Small intestine (tissue), 7 donors: ENCODE results near the gene ADAM23. TPM values are rescaled to one million over a fixed set of nuclear protein-coding genes. Genes with fewer than 3 reads are reported as not detected.

Source experiments
- DNase-seq, 2 donors: peaks; one replicate each; pipeline versions ENCODE4 v3.0.0 to v3.0.0-alpha.2; 2013
- FAIRE-seq: peaks from 2 replicates; lab custom pipeline; 2012; peaks lifted over from hg19 to GRCh38; lab: Jason Lieb, UNC
- H3K27ac ChIP-seq, 3 donors: one replicate each; pipeline ENCODE4 v1.5.1; 2013; ENCODE audit warnings: low read length in 2 of 3, mild to moderate bottlenecking in 2 of 3, control low read depth in 1 of 3, inconsistent platforms in 1 of 3, low read depth in 1 of 3, moderate library complexity in 1 of 3
- H3K27me3 ChIP-seq, 3 donors: one replicate each; pipeline ENCODE4 v1.6.1; 2013; ENCODE audit warnings: low read length in 3 of 3, inconsistent platforms in 1 of 3; ENCODE audit not compliant: control insufficient read depth in 3 of 3, insufficient read depth in 3 of 3
- H3K36me3 ChIP-seq, 3 donors: one replicate each; pipeline ENCODE4 v1.6.1; 2013; ENCODE audit warnings: low read length in 3 of 3, inconsistent platforms in 1 of 3, low read depth in 1 of 3, mild to moderate bottlenecking in 1 of 3, moderate library complexity in 1 of 3; ENCODE audit not compliant: control insufficient read depth in 3 of 3, insufficient read depth in 2 of 3
- H3K4me1 ChIP-seq, 3 donors: one replicate each; pipeline ENCODE4 v1.6.1; 2013; ENCODE audit warnings: low read length in 2 of 3, inconsistent platforms in 1 of 3, low read depth in 1 of 3, mild to moderate bottlenecking in 1 of 3, moderate library complexity in 1 of 3; ENCODE audit not compliant: control insufficient read depth in 3 of 3, insufficient read depth in 2 of 3
- H3K4me3 ChIP-seq, 3 donors: one replicate each; pipeline ENCODE4 v1.5.1; 2013; ENCODE audit warnings: low read length in 3 of 3, control low read depth in 1 of 3, inconsistent platforms in 1 of 3, low read depth in 1 of 3, mild to moderate bottlenecking in 1 of 3, moderate library complexity in 1 of 3
- H3K9me3 ChIP-seq, 2 donors: one replicate each; pipeline ENCODE4 v1.6.1; 2013; ENCODE audit warnings: low read depth in 1 of 2, low read length in 1 of 2; ENCODE audit not compliant: control insufficient read depth in 2 of 2, insufficient read depth in 1 of 2
- WGBS, 3 donors: extraction: QIAGEN DNeasy Blood & Tissue Kit; methylation state at CpG; one replicate each; pipeline ENCODE4 v1.1.7; 2013; 5-methylcytosine and 5-hydroxymethylcytosine counted together
- polyA plus RNA-seq, 4 donors: library from polyadenylated mRNA; stranded (reverse) in 3 of 4; unstranded in 1 of 4; fragments of 200-250 nt in 3 of 4; fragments of 120-200 nt in 1 of 4; gene quantifications; one replicate each; pipeline versions ENCODE4 v1.2.1 to v1.2.3, GENCODE V29; 2013
- donor health status: healthy with polysubstance abuse.
- donor health status: control.
- donor health status: control.
- donor health status: Bipolar disorder and iron deficiency.
- donor health status: healthy.

Gene ADAM23
- polyA plus RNA-seq, 4 donors, result 0.27 to 1.6 (median 1.4) TPM; not detected in 1

DNA sequence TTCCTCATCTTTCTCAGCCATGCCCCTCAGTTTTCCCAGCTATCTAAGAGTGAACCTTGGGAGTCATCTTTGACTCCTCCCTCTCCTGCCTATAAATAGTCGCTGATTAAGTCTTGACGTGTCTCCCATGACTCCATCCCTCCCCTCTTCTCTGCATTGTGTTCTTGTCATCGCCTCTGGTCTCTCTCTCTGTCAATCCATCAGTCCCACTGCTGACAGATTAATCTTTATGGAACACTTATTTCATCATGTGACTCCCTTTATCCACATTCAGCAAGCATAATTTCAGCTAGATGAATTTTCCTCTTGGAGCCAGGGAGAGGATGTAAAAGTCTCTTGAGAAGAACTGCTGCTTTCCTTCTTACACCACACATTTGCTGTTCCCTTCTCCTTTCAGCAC is 9.4 kb downstream of the ADAM23 start:
- Histone ChIP-seq H3K4me1 (no peaks in the 10 kb centered on the region), H3K27ac (no peak overlapping the region), H3K4me3 (no peak overlapping the region), H3K36me3 (no peaks in the 10 kb centered on the region), H3K9me3 (no peaks in the 10 kb centered on the region), H3K27me3 (no peaks in the 10 kb centered on the region)
- no peak for FAIRE-seq
- DNase-seq, result no peak
- 30 to 56% (median 45%) methylated on average over 3 of the region's 3 CpGs for WGBS, 3 donors

DNA sequence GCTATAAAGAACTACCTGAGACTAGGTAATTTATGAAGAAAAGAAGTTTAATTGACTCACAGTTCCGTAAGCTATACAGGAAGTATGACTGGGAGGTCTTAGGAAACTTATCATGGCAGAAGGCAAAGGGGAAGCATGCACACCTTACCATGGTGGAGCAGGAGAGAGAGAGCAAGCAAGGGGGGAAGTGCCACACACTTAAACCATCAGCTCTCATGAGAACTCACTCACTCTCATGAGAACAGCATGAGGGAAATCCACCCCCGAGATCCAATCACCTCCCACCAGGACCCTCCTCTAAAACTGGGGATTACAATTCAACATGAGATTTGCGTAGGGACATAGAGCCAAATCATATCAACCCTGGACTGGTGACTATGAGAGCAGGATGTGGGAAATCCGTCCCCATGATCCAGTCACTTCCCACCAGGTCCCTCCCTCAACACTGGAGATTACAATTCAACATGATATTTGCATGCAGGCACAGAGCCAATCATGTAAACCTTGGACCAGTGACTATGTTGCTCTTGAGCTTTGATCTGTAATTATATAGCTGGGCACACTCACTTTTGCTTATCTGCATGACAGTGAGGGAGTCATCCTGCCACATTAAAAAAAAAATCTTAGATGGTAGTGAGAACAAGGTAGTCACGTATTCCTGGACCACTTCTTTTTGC is 12.9 kb downstream of the ADAM23 start:
- Histone ChIP-seq H3K4me1 (no peaks in the 10 kb centered on the region), H3K4me3 (no peak overlapping the region), H3K27ac (no peak overlapping the region), H3K36me3 (no peaks in the 10 kb centered on the region), H3K9me3 (no peaks in the 10 kb centered on the region), H3K27me3 (no peaks in the 10 kb centered on the region)
- FAIRE-seq (no peak), DNase-seq (peak in 1 of 2 donors; percentile 71)
- WGBS, 3 donors, result 42 to 72% (median 54%) methylated on average over 5 of the region's 5 CpGs

DNA sequence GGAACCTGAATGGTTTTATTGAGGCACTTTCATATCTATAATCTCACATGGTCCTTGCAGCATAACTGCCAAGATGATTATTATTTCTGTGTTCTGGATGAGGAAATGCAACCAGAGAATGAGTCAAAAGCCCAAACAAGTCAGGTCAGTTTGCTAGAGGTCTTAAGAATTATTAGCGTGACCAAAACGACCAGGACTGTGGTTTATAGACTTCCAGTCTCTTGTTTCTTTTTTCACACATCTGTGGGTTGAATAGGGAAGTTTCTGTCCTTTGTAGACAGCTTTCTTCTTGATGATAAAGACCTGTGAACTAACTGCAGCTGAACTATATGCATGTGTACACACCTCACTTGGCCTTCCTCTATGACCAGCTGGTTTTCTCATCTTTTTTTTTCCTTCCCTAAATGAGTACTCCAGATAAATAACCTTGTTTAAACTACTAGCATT is 13.9 kb downstream of the ADAM23 start:
- peak in 1 of 2 donors; percentile 41 for DNase-seq
- H3K9me3 ChIP-seq, result no peaks in the 10 kb centered on the region
- no peaks in the 10 kb centered on the region for H3K36me3 ChIP-seq
- no peak overlapping the region for H3K27ac ChIP-seq
- WGBS, 3 donors, result 11 to 27% (median 11%) methylated on average over 2 of the region's 2 CpGs
- H3K4me3 ChIP-seq, result no peak overlapping the region
- no peaks in the 10 kb centered on the region for H3K27me3 ChIP-seq
- no peaks in the 10 kb centered on the region for H3K4me1 ChIP-seq
- FAIRE-seq, result no peak

DNA sequence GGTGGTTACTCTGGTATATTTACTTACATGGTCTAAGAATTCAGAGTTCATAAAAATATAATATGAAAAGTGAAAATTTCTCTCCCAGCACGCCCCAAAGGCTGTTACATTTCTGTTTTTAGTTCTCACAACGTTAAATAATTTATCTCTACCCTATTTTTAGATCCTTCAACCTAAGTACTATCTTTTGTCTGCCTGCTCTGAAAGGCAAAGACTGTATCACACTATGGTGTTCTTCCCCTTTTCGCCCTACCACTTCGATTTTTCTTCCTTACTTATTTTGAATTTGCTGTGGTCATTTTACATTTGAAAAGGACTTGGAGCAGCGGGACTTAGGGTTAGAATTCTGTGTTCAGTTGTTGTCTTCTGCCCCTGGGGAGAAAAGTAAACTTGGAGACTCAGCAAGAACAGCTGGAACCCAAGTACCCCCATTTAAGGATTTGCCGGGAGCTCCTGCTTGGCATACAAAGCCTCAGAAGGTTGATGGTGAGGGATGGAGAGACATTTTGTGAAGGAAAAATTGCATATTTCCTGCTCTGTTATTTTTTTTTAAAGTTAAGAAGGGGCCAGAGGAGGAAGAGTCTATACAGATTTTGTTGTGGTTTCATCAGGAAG is 19.0 kb downstream of the ADAM23 start:
- H3K4me1 ChIP-seq, result no peaks in the 10 kb centered on the region
- FAIRE-seq, result no peak
- WGBS, 3 donors, result 35 to 43% (median 37%) methylated on average over 6 of the region's 6 CpGs

DNA sequence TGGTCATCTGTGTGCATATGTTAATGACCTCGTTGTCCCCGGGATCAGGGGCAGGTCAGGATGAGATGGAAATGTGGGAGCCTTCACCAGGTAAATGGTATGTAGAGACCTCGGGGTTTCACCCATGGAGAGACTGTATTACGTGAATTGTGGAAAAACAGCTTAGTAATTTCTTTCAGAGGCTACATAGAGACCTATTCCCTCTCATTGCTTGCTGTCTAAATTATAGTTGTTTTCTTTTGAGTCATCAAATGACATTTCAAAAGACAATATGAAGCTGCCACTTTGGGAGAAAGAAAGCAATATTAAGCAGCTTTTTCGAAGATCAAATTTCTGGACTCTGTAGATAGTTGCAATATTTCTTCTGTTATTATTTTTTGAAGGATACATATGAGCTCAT is 20.4 kb downstream of the ADAM23 start:
- FAIRE-seq (no peak), DNase-seq (no peak)
- H3K27me3 ChIP-seq, result peaks cover 0 to 2% (median 0%) of the 10 kb centered on the region in 3 donors
- H3K4me1 ChIP-seq, result no peaks in the 10 kb centered on the region
- no peak overlapping the region for H3K4me3 ChIP-seq
- WGBS, 3 donors, result 76 to 86% (median 79%) methylated on average over 5 of the region's 5 CpGs
- H3K27ac ChIP-seq, result no peak overlapping the region
- H3K9me3 ChIP-seq, result peaks cover 0 to 12% of the 10 kb centered on the region in 2 donors
- H3K36me3 ChIP-seq, result no peaks in the 10 kb centered on the region

More for the DNA sequence above, 19.0 kb downstream of the ADAM23 start:
- Histone ChIP-seq H3K27me3 (no peaks in the 10 kb centered on the region), H3K27ac (no peak overlapping the region), H3K4me3 (no peak overlapping the region), H3K36me3 (no peaks in the 10 kb centered on the region), H3K9me3 (peaks cover 0 to 10% of the 10 kb centered on the region in 2 donors)
- DNase-seq, result no peak

DNA sequence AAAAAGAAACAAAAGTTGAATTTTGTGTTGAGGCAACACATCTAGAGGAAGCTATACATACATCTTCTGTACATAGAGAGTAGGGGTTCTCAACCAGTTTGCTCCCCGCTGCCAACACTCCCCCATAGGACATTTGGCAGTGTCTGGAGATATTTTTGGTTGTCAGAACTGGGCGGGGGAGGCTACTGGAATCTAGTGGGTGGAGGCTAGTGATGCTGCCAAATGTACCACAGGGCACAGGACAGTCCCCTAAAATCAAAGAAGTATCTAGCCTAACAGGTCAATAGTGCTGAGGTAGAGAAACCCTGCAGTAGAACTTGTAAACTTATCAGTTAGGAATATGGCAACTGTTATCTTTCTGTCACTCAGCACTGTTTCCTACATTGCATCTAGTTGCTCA is 21.3 kb downstream of the ADAM23 start:
- FAIRE-seq, result no peak
- no peak for DNase-seq
- Histone ChIP-seq H3K27me3 (peaks cover 0 to 2% (median 0%) of the 10 kb centered on the region in 3 donors), H3K36me3 (no peaks in the 10 kb centered on the region), H3K27ac (no peak overlapping the region), H3K4me3 (no peak overlapping the region), H3K4me1 (no peaks in the 10 kb centered on the region), H3K9me3 (peaks cover 0 to 12% of the 10 kb centered on the region in 2 donors)
- WGBS, 3 donors, result 84 to 94% (median 93%) methylated on average over 2 of the region's 2 CpGs

DNA sequence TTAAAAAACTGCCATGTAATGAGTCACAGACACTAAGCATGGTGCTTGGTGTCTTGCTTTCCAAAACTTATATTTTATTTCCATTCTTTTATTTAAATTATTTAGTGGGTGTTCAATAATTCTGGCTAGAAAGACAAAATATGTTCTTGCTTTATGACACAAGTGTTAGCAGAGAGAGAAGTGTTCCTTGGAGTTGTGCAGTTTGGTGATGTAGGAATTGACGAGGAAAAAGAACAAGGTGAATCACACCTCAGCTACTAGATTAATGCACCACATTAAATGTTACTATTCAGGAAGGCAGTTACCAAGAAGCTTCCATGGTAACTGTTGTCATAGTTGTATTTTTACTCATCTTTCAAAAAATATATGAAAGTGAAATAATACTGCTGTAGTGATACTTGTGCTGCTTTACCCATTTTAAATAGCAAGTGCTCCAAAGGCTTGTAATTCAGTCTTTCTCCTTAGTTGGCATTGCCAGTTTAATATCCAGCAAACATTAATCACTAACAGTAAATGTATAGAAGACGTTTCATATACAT is 28.3 kb downstream of the ADAM23 start:
- Histone ChIP-seq H3K36me3 (no peaks in the 10 kb centered on the region), H3K4me3 (no peak overlapping the region), H3K27me3 (peaks cover 0 to 2% (median 0%) of the 10 kb centered on the region in 3 donors), H3K4me1 (no peaks in the 10 kb centered on the region), H3K27ac (no peak overlapping the region), H3K9me3 (peaks cover 0 to 6% of the 10 kb centered on the region in 2 donors)
- 60 to 78% (median 60%) methylated on average over 2 of the region's 2 CpGs for WGBS, 3 donors
- FAIRE-seq (no peak), DNase-seq (no peak)

DNA sequence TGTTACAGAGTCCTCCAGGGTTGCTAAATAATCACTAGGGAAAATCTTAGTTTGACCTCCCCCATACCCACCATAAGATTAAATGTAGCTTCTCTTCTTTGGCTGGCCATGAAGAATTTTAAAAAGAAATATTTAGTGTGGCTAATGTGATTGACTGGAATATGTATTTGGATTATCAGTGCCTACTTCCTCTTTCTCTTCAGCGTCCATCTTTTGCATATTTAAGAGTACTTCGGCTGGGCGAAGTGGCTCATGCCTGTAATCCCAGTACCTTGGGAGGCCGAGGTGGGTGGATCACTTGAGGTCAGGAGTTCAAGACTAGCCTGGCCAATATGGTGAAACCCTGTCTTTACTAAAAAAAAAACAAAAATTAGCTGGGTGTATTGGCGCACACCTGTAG is 28.8 kb downstream of the ADAM23 start:
- FAIRE-seq (no peak), DNase-seq (no peak)
- H3K4me3 ChIP-seq, result no peak overlapping the region
- no peaks in the 10 kb centered on the region for H3K4me1 ChIP-seq
- H3K27me3 ChIP-seq, result peaks cover 0 to 2% (median 0%) of the 10 kb centered on the region in 3 donors
- 79 to 90% (median 82%) methylated on average over 5 of the region's 5 CpGs for WGBS, 3 donors
- no peaks in the 10 kb centered on the region for H3K36me3 ChIP-seq
- peaks cover 0 to 2% of the 10 kb centered on the region in 2 donors for H3K9me3 ChIP-seq
- no peak overlapping the region for H3K27ac ChIP-seq
